H1 (cell line): ENCODE measurements around the gene UTS2B. TPM values are rescaled to one million over a fixed set of nuclear protein-coding genes. Genes with fewer than 3 reads are reported as not detected.

Source experiments
- KDM1A ChIP-seq: fragments of 200-600, 300-600 bp; sonication (generic); IDR thresholded peaks from 2 replicates; pipeline ENCODE4 v1.7.1; 2016; ENCODE audit warnings: mild to moderate bottlenecking, low read length, borderline replicate concordance
- NANOG ChIP-seq: IDR thresholded peaks from 2 replicates; pipeline ENCODE4 v1.6.1; 2011; ENCODE audit warnings: low read length, low read depth, mild to moderate bottlenecking, inconsistent platforms; ENCODE audit not compliant: insufficient read depth, poor library complexity, severe bottlenecking
- PHF8 ChIP-seq: fragments of 200-600 bp; sonication (generic); conservative IDR thresholded peaks from 2 replicates; pipeline ENCODE4 v1.7.1; 2012; ENCODE audit warnings: low read depth, mild to moderate bottlenecking, inconsistent platforms, low read length, moderate library complexity
- RNF2 ChIP-seq: fragments of 200-900, 300-1000 bp; sonication (generic); IDR thresholded peaks from 2 replicates; pipeline ENCODE4 v1.7.1; 2016; ENCODE audit warnings: borderline replicate concordance, low read depth, mild to moderate bottlenecking, antibody characterized with exemption, low read length; ENCODE audit not compliant: poor library complexity, severe bottlenecking; ENCODE audit errors: missing control alignments
- SIX5 ChIP-seq: IDR thresholded peaks from 2 replicates; pipeline ENCODE4 v1.6.1; 2011; ENCODE audit warnings: mild to moderate bottlenecking, low read depth, low read length
- SUZ12 ChIP-seq: fragments of 200-600 bp; sonication (generic); IDR thresholded peaks from 2 replicates; pipeline ENCODE4 v1.6.1; 2012; ENCODE audit warnings: mild to moderate bottlenecking, inconsistent platforms, low read length, moderate library complexity, mixed read lengths
- polyA plus RNA-seq, 7 experiments: library from polyadenylated mRNA; depleted of rRNA in 3 of 7; stranded (reverse) in 5 of 7; unstranded in 2 of 7; fragments of >200 nt in 5 of 7; fragments of 200-250 nt in 2 of 7; gene quantifications; 1 replicate in 5 of 7; 2 replicates in 1 of 7; 4 replicates in 1 of 7; pipeline versions ENCODE4 v1.2.1 to v1.2.3, GENCODE V29; 2011 to 2013; ENCODE audit warnings: missing spikeins in 2 of 7, mixed read lengths in 2 of 7
- total RNA-seq: library from RNA; stranded (reverse); fragmentation: NEBNext Ultra II Directional; extraction: Animal tissue kit (Norgen Biotek cat#: 25700); gene quantifications from 2 replicates; pipeline ENCODE4 v1.2.1, GENCODE V29; 2021
- TF ChIP-seq, protein P1 (sequence below): fragments of 300-600 bp; sonication (generic); IDR thresholded peaks from 2 replicates; pipeline ENCODE4 v1.7.1; 2012; ENCODE audit warnings: low read length, moderate library complexity, mild to moderate bottlenecking, inconsistent platforms; ENCODE audit not compliant: insufficient replicate concordance
- TF ChIP-seq, protein P2 (sequence below), 3 experiments: IDR thresholded peaks; 1 replicate in 2 of 3; 2 replicates in 1 of 3; pipeline versions ENCODE4 v1.5.1 to v1.6.1; 2011; ENCODE audit warnings: low read length in 3 of 3, mild to moderate bottlenecking in 3 of 3, inconsistent platforms in 2 of 3, low read depth in 1 of 3, moderate library complexity in 1 of 3; ENCODE audit not compliant: insufficient read depth in 1 of 3; ENCODE audit errors: control extremely low read depth in 1 of 3

The UTS2B gene
- total and polyA plus RNA-seq, 2 of the 8 experiments (the other 6 are each of a cell fraction or from before 2014, with no cell fraction given): not detected

DNA sequence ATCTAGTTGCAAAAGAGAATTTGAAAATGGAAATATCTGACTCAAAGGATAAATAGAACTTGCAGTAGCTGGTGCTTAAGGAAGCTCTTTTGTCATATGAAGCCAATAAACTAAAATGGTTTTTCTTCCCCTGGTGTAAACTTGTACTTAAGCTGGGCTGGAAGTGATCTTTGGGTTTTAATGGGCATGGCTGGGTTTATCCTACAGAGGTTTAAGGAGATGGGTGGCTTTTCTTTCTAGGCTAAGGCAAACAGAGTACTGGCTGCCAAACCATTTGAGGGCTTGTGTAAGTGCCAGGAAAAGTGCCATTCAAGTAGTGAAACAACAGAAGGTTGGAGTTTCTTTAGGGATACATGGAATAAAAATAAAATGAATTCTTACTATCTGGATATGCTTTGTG, 12.1 kb upstream of the UTS2B start (continued):
- TF ChIP-seq, protein P1, sequence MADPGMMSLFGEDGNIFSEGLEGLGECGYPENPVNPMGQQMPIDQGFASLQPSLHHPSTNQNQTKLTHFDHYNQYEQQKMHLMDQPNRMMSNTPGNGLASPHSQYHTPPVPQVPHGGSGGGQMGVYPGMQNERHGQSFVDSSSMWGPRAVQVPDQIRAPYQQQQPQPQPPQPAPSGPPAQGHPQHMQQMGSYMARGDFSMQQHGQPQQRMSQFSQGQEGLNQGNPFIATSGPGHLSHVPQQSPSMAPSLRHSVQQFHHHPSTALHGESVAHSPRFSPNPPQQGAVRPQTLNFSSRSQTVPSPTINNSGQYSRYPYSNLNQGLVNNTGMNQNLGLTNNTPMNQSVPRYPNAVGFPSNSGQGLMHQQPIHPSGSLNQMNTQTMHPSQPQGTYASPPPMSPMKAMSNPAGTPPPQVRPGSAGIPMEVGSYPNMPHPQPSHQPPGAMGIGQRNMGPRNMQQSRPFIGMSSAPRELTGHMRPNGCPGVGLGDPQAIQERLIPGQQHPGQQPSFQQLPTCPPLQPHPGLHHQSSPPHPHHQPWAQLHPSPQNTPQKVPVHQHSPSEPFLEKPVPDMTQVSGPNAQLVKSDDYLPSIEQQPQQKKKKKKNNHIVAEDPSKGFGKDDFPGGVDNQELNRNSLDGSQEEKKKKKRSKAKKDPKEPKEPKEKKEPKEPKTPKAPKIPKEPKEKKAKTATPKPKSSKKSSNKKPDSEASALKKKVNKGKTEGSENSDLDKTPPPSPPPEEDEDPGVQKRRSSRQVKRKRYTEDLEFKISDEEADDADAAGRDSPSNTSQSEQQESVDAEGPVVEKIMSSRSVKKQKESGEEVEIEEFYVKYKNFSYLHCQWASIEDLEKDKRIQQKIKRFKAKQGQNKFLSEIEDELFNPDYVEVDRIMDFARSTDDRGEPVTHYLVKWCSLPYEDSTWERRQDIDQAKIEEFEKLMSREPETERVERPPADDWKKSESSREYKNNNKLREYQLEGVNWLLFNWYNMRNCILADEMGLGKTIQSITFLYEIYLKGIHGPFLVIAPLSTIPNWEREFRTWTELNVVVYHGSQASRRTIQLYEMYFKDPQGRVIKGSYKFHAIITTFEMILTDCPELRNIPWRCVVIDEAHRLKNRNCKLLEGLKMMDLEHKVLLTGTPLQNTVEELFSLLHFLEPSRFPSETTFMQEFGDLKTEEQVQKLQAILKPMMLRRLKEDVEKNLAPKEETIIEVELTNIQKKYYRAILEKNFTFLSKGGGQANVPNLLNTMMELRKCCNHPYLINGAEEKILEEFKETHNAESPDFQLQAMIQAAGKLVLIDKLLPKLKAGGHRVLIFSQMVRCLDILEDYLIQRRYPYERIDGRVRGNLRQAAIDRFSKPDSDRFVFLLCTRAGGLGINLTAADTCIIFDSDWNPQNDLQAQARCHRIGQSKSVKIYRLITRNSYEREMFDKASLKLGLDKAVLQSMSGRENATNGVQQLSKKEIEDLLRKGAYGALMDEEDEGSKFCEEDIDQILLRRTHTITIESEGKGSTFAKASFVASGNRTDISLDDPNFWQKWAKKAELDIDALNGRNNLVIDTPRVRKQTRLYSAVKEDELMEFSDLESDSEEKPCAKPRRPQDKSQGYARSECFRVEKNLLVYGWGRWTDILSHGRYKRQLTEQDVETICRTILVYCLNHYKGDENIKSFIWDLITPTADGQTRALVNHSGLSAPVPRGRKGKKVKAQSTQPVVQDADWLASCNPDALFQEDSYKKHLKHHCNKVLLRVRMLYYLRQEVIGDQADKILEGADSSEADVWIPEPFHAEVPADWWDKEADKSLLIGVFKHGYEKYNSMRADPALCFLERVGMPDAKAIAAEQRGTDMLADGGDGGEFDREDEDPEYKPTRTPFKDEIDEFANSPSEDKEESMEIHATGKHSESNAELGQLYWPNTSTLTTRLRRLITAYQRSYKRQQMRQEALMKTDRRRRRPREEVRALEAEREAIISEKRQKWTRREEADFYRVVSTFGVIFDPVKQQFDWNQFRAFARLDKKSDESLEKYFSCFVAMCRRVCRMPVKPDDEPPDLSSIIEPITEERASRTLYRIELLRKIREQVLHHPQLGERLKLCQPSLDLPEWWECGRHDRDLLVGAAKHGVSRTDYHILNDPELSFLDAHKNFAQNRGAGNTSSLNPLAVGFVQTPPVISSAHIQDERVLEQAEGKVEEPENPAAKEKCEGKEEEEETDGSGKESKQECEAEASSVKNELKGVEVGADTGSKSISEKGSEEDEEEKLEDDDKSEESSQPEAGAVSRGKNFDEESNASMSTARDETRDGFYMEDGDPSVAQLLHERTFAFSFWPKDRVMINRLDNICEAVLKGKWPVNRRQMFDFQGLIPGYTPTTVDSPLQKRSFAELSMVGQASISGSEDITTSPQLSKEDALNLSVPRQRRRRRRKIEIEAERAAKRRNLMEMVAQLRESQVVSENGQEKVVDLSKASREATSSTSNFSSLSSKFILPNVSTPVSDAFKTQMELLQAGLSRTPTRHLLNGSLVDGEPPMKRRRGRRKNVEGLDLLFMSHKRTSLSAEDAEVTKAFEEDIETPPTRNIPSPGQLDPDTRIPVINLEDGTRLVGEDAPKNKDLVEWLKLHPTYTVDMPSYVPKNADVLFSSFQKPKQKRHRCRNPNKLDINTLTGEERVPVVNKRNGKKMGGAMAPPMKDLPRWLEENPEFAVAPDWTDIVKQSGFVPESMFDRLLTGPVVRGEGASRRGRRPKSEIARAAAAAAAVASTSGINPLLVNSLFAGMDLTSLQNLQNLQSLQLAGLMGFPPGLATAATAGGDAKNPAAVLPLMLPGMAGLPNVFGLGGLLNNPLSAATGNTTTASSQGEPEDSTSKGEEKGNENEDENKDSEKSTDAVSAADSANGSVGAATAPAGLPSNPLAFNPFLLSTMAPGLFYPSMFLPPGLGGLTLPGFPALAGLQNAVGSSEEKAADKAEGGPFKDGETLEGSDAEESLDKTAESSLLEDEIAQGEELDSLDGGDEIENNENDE: no peak
- TF ChIP-seq, protein P2, sequence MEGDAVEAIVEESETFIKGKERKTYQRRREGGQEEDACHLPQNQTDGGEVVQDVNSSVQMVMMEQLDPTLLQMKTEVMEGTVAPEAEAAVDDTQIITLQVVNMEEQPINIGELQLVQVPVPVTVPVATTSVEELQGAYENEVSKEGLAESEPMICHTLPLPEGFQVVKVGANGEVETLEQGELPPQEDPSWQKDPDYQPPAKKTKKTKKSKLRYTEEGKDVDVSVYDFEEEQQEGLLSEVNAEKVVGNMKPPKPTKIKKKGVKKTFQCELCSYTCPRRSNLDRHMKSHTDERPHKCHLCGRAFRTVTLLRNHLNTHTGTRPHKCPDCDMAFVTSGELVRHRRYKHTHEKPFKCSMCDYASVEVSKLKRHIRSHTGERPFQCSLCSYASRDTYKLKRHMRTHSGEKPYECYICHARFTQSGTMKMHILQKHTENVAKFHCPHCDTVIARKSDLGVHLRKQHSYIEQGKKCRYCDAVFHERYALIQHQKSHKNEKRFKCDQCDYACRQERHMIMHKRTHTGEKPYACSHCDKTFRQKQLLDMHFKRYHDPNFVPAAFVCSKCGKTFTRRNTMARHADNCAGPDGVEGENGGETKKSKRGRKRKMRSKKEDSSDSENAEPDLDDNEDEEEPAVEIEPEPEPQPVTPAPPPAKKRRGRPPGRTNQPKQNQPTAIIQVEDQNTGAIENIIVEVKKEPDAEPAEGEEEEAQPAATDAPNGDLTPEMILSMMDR (IDR thresholded peaks at IDR 0.05; ENCODE audit: control extremely low read depth in 1 of 3, insufficient read depth in 1 of 3, low read depth in 1 of 3, low read length in 3 of 3): no peak
- no peak for TF ChIP-seq RNF2
- TF ChIP-seq NANOG: no peak
- TF ChIP-seq KDM1A: no peak
- TF ChIP-seq PHF8: no peak
- TF ChIP-seq SUZ12: no peak
- TF ChIP-seq SIX5: no peak
- TF ChIP-seq, all 59 proteins: peak for 0
